ENCODE data around the gene EOLA2. TPM values are rescaled to one million over a fixed set of nuclear protein-coding genes. Genes with fewer than 3 reads are reported as not detected.

EOLA2 gene
- total and polyA plus RNA-seq, 12 donors = 17.2 to 53.2 (median 28.7) TPM

Other genes with a start within 250 kb of the EOLA2 start
- gene MAGEA11, start 226.4 kb downstream of the EOLA2 start, total RNA-seq = not detected
- gene MAGEA11, start 226.4 kb downstream of the EOLA2 start, polyA plus RNA-seq = not detected
- 1 to 10 TPM in 6 of 9 donors, under 1 TPM in 3; 0.21 to 2.3 (median 1.6) TPM for gene HSFX1, start 164.4 kb downstream of the EOLA2 start, total RNA-seq
- gene HSFX1, start 164.4 kb downstream of the EOLA2 start, polyA plus RNA-seq = under 1 TPM; 0.51 to 0.80 (median 0.57) TPM
- not detected for gene MAGEA9, start 156.6 kb downstream of the EOLA2 start, total RNA-seq
- gene MAGEA9, start 156.6 kb downstream of the EOLA2 start, polyA plus RNA-seq = not detected
- gene MAGEA8, start 57.3 kb downstream of the EOLA2 start, total RNA-seq = not detected
- not detected for gene MAGEA8, start 57.3 kb downstream of the EOLA2 start, polyA plus RNA-seq
- not detected for gene HSFX4, start 8.9 kb downstream of the EOLA2 start, total RNA-seq
- gene HSFX4, start 8.9 kb downstream of the EOLA2 start, polyA plus RNA-seq = under 1 TPM in 1 of 3 donors, not detected in 2; 0.10 TPM

Measured in adrenal gland (tissue), 12 donors.